ENCODE results near the gene SH2D3C. TPM values are rescaled to one million over a fixed set of nuclear protein-coding genes. Genes with fewer than 3 reads are reported as not detected.

The SH2D3C gene
- total RNA-seq, 1 experiment from 2014 or later, result not detected

DNA sequence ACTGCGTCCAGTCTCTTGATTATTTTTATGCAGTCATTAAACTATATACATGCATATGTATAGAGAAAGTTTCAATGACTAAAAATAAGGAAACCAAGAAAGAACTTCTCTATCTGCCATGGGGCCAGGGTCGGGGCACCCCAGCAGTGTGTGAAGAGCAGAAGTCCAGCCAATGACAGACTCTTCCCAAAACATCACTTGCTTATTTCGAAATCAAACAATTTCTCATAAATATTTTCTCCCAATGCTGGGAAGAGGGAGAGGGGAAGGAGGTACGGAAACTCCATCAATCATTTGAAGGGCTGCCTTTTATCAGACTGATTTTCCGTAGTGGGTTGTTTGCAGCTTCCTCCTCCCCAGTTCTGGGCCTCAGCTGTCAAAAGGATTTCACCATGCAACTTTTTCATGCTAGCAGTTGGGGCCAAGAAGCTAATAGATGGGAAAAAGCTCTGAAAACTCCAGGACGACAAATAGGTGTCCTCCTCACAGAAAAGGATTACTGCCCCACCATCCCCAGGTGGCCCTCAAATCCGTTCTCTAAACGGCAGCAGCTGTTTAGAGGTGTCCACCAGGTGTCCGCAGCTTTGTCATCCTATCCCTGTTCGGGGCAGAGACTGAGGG lies 23.6 kb upstream of the SH2D3C start:
- BruUV-seq (replicated peaks), result TSS peak; percentile 14
- Mint-ChIP-seq H3K27me3 (ENCODE audit: insufficient read depth, unreplicated experiment) (no peaks in the 10 kb centered on the region), H3K9me3 (ENCODE audit: unreplicated experiment) (no peaks in the 10 kb centered on the region), H3K36me3 (ENCODE audit: insufficient read depth, unreplicated experiment) (peaks cover 30% of the 10 kb centered on the region), H3K27ac (ENCODE audit: low read depth, unreplicated experiment) (peak overlapping the region; percentile 96), H3K4me1 (ENCODE audit: insufficient read depth, unreplicated experiment) (peaks cover 18% of the 10 kb centered on the region), H3K4me3 (ENCODE audit: unreplicated experiment) (peak overlapping the region; percentile 87)
- intact Hi-C loops (cut with micrococcal nuclease), result loop anchor here (5.0 kb wide), 2 partner anchors 65 to 115 kb away; partner anchors contain the start of gene ST6GALNAC4
- POLR2A ChIA-PET, result interaction anchor here (0.7 to 3.1 kb wide), 12 partner anchors 13 to 1060 kb away, joined by 3 to 20 read pairs (median 4); partner anchors contain the start of genes CDK9, PTRH1, TOR2A and TTC16
- CTCF ChIA-PET, result interaction anchor here (0.8 to 1.3 kb wide), 4 partner anchors 15 to 367 kb away, joined by 3 to 6 read pairs (median 4); partner anchors contain the start of gene TOR2A
- peak; percentile 40 for DNase-seq (ENCODE audit: unreplicated experiment)
- TF ChIP-seq, protein P1, sequence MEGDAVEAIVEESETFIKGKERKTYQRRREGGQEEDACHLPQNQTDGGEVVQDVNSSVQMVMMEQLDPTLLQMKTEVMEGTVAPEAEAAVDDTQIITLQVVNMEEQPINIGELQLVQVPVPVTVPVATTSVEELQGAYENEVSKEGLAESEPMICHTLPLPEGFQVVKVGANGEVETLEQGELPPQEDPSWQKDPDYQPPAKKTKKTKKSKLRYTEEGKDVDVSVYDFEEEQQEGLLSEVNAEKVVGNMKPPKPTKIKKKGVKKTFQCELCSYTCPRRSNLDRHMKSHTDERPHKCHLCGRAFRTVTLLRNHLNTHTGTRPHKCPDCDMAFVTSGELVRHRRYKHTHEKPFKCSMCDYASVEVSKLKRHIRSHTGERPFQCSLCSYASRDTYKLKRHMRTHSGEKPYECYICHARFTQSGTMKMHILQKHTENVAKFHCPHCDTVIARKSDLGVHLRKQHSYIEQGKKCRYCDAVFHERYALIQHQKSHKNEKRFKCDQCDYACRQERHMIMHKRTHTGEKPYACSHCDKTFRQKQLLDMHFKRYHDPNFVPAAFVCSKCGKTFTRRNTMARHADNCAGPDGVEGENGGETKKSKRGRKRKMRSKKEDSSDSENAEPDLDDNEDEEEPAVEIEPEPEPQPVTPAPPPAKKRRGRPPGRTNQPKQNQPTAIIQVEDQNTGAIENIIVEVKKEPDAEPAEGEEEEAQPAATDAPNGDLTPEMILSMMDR (IDR thresholded peaks at IDR 0.05; ENCODE audit: unreplicated experiment), result no peak

- H3K4me3 Mint-ChIP-seq (ENCODE audit: unreplicated experiment), result no peak overlapping the region
- TF ChIP-seq, protein P1 (IDR thresholded peaks at IDR 0.05; ENCODE audit: unreplicated experiment), result no peak
- peaks cover 6% of the 10 kb centered on the region for H3K4me1 Mint-ChIP-seq (ENCODE audit: insufficient read depth, unreplicated experiment)
- no TSS peak for BruUV-seq (replicated peaks)
- POLR2A ChIA-PET, result interaction anchor here (0.6 to 1.9 kb wide), 4 partner anchors 10 to 62 kb away, joined by 3 to 9 read pairs (median 4); partner anchors contain the start of genes CDK9 and TOR2A
- H3K27ac Mint-ChIP-seq (ENCODE audit: low read depth, unreplicated experiment), result no peak overlapping the region
- no peaks in the 10 kb centered on the region for H3K27me3 Mint-ChIP-seq (ENCODE audit: insufficient read depth, unreplicated experiment)
- no peaks in the 10 kb centered on the region for H3K9me3 Mint-ChIP-seq (ENCODE audit: unreplicated experiment)
- DNase-seq (ENCODE audit: unreplicated experiment), result no peak
- intact Hi-C loops (cut with micrococcal nuclease), result no loop called here
- CTCF ChIA-PET, result no interaction called here
- H3K36me3 Mint-ChIP-seq (ENCODE audit: insufficient read depth, unreplicated experiment), result peaks cover 17% of the 10 kb centered on the region
Measured at GRCh38 chr9:127796852-127797370, 18.4 kb upstream of the SH2D3C start.

- DNase-seq (ENCODE audit: unreplicated experiment), result no peak
- Mint-ChIP-seq H3K4me1 (ENCODE audit: insufficient read depth, unreplicated experiment) (peaks cover 4% of the 10 kb centered on the region), H3K27ac (ENCODE audit: low read depth, unreplicated experiment) (no peak overlapping the region), H3K9me3 (ENCODE audit: unreplicated experiment) (no peaks in the 10 kb centered on the region), H3K27me3 (ENCODE audit: insufficient read depth, unreplicated experiment) (no peaks in the 10 kb centered on the region), H3K4me3 (ENCODE audit: unreplicated experiment) (no peak overlapping the region), H3K36me3 (ENCODE audit: insufficient read depth, unreplicated experiment) (peaks cover 23% of the 10 kb centered on the region)
- TF ChIP-seq, protein P1 (IDR thresholded peaks at IDR 0.05; ENCODE audit: unreplicated experiment), result no peak
- ChIA-PET CTCF (no interaction called here), POLR2A (interaction anchor here (1.0 kb wide), 1 partner anchor 27 kb away, joined by 3 read pairs; no protein-coding TSS in a partner anchor)
- BruUV-seq (replicated peaks), result no TSS peak
- intact Hi-C loops (cut with micrococcal nuclease), result no loop called here
Measured at GRCh38 chr9:127796225-127796813, 17.9 kb upstream of the SH2D3C start.
